Measurements from ENCODE around the gene GRN. TPM values are rescaled to one million over a fixed set of nuclear protein-coding genes. Genes with fewer than 3 reads are reported as not detected.
"Not testable (repeated sequence)": the region's sequence is repeated elsewhere in the genome, so short reads cannot be mapped to it uniquely, and the experiment has no call there.

GRN gene
- total and polyA plus RNA-seq, 9 of the 15 experiments (the other 6 are each of a cell fraction or from before 2014, with no cell fraction given) = 5.4 to 75.3 (median 20.7) TPM

- ATAC-seq; H3K27me3 ChIP-seq (ENCODE audit: control insufficient read depth in 2 of 2, insufficient read depth in 2 of 2, low read length in 2 of 2); intact Hi-C loops (cut with micrococcal nuclease); FAIRE-seq; DNase-seq (ENCODE audit: extremely low read depth in 1 of 4, low spot score in 3 of 4); H4K20me1 ChIP-seq (replicated peaks; ENCODE audit: control insufficient read depth, insufficient read depth, low read length); CTCF ChIA-PET (ENCODE audit: low intra/inter-chr PET ratio); H3K9me3 ChIP-seq (replicated peaks; ENCODE audit: control insufficient read depth, insufficient read depth, low read depth, low read length); H3K9me1 ChIP-seq (ENCODE audit: control insufficient read depth, insufficient read depth, low read length); H3K79me2 ChIP-seq (ENCODE audit: control insufficient read depth, insufficient read depth, low read length); H3K27ac ChIP-seq (ENCODE audit: extremely low read depth, low read depth, low read length); H3K4me3 ChIP-seq; H3K4me2 ChIP-seq (ENCODE audit: insufficient read depth, low read length); H3K9ac ChIP-seq (ENCODE audit: insufficient read depth in 1 of 2, low read depth in 2 of 2, low read length in 2 of 2); H2AFZ ChIP-seq (ENCODE audit: low read depth, low read length); BruUV-seq (replicated peaks); H3K36me3 ChIP-seq (ENCODE audit: control insufficient read depth, insufficient read depth, low read length): not testable (repeated sequence)
- WGBS (ENCODE audit: insufficient coverage, low coverage, missing lambda C conversion rate) = 7% methylated on average over 5 of the region's 5 CpGs
- TF ChIP-seq TAL1 (IDR thresholded peaks at IDR 0.05) = peak; percentile 17
- TF ChIP-seq CBFA2T3 (IDR thresholded peaks at IDR 0.05) = peak; percentile 47
- TF ChIP-seq TCF3 (CRISPR knock-in tag; IDR thresholded peaks at IDR 0.05) = peak; percentile 33; the same call in 1 of the 2 replicates
- H3K4me1 ChIP-seq (replicated peaks in 1 of 2; ENCODE audit: control insufficient read depth in 2 of 2, insufficient read depth in 2 of 2, low read length in 2 of 2) = peaks cover 9 to 14% of the 10 kb centered on the region in 2 experiments; a peak in 3 of 5 replicates
- in situ Hi-C loops (cut with MboI) = loop anchor here (25.0 kb wide), 1 partner anchor 403 kb away; the partner anchor contains the start of gene PPY
- POLR2A ChIA-PET = interaction anchor here (0.7 to 1.5 kb wide), 3 partner anchors 10 to 121 kb away, joined by 3 to 4 read pairs (median 3); partner anchors contain the start of gene UBTF
Observed at GRCh38 chr17:44340553-44340952, 4.5 kb upstream of the GRN start.

GRCh38 chr17:44343510-44344209 is 1.4 kb upstream of the GRN start:
- in situ Hi-C loops (cut with MboI) (loop anchor here (25.0 kb wide), 1 partner anchor 406 kb away; the partner anchor contains the start of gene PPY), intact Hi-C loops (cut with micrococcal nuclease) (no loop called here)
- ChIA-PET POLR2A (interaction anchor here (0.7 to 2.7 kb wide), 4 partner anchors 8 to 97 kb away, joined by 3 to 8 read pairs (median 3); no protein-coding TSS in a partner anchor), CTCF (ENCODE audit: low intra/inter-chr PET ratio) (no interaction called here)
- no peak overlapping the region for H3K4me3 ChIP-seq
- H3K27me3 ChIP-seq (ENCODE audit: control insufficient read depth in 2 of 2, insufficient read depth in 2 of 2, low read length in 2 of 2) = no peaks in the 10 kb centered on the region; a peak in 1 of 5 replicates
- H3K79me2 ChIP-seq (ENCODE audit: control insufficient read depth, insufficient read depth, low read length) = no peaks in the 10 kb centered on the region
- BruUV-seq (replicated peaks) = no TSS peak
- WGBS (ENCODE audit: insufficient coverage, low coverage, missing lambda C conversion rate) = 27% methylated on average over 11 of the region's 11 CpGs
- DNase-seq (ENCODE audit: extremely low read depth in 1 of 4, low spot score in 3 of 4) (no peak), ATAC-seq (no peak), FAIRE-seq (no peak)
- peak overlapping the region in 1 of 2 experiments; percentile 63; a peak in 1 of 4 replicates for H3K9ac ChIP-seq (ENCODE audit: insufficient read depth in 1 of 2, low read depth in 2 of 2, low read length in 2 of 2)
- no peaks in the 10 kb centered on the region for H3K9me3 ChIP-seq (replicated peaks; ENCODE audit: control insufficient read depth, insufficient read depth, low read depth, low read length)
- H4K20me1 ChIP-seq (replicated peaks; ENCODE audit: control insufficient read depth, insufficient read depth, low read length) = 0 out of 2 replicates have a peak, but pooled peaks cover 4% of the 10 kb centered on the region
- H3K4me2 ChIP-seq (ENCODE audit: insufficient read depth, low read length) = no peak overlapping the region
- no peak overlapping the region for H2AFZ ChIP-seq (ENCODE audit: low read depth, low read length)
- no peaks in the 10 kb centered on the region for H3K36me3 ChIP-seq (ENCODE audit: control insufficient read depth, insufficient read depth, low read length)
- no peaks in the 10 kb centered on the region for H3K9me1 ChIP-seq (ENCODE audit: control insufficient read depth, insufficient read depth, low read length)
- peaks cover 14 to 26% of the 10 kb centered on the region in 2 experiments; a peak in 3 of 5 replicates for H3K4me1 ChIP-seq (replicated peaks in 1 of 2; ENCODE audit: control insufficient read depth in 2 of 2, insufficient read depth in 2 of 2, low read length in 2 of 2)
- no peak overlapping the region for H3K27ac ChIP-seq (ENCODE audit: extremely low read depth, low read depth, low read length)
- TF ChIP-seq ZBTB8A (IDR thresholded peaks at IDR 0.05; ENCODE audit: partially characterized antibody) (no peak), SAFB2 (IDR thresholded peaks at IDR 0.05; ENCODE audit: borderline replicate concordance, low read depth, low read length, severe bottlenecking) (no peak), USF2 (CRISPR knock-in tag; IDR thresholded peaks at IDR 0.05) (no peak), GATAD2A (IDR thresholded peaks at IDR 0.05) (no peak), NR1H2 (CRISPR knock-in tag; IDR thresholded peaks at IDR 0.05) (no peak), THAP7 (CRISPR knock-in tag; IDR thresholded peaks at IDR 0.05) (no peak), ZNF277 (CRISPR knock-in tag; IDR thresholded peaks at IDR 0.05; ENCODE audit: borderline replicate concordance) (no peak), MCM5 (IDR thresholded peaks at IDR 0.05; ENCODE audit: low read depth) (no peak), ZNF282 (CRISPR knock-in tag; IDR thresholded peaks at IDR 0.05) (no peak), ZNF239 (CRISPR knock-in tag; IDR thresholded peaks at IDR 0.05) (no peak)

All from K562 (cell line).